ENCODE data around the gene RALGPS1. TPM values are rescaled to one million over a fixed set of nuclear protein-coding genes. Genes with fewer than 3 reads are reported as not detected.

Gene RALGPS1
- total and polyA plus RNA-seq, 8 donors = 4.7 to 150 (median 42.2) TPM

DNA sequence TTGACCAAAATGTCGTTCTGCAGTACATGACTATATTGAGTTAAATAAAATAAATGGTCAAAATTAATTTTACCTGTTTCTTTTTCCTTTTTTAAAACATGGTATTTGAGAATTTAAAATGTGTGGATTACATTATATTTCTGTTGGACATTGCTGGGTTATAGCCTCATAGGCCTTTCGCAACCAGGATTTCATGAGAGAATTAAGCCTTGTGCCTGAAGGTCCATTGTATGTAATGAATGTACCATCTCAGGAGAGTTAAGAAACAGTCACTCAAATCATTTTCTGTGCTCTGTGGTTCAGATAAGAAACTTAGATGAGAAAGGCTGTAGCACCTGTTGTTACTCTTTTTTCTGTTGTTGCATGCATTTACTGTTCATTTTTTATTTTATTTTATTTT, 104.4 kb downstream of the RALGPS1 start:
- TF ChIP-seq POLR2A (IDR thresholded peaks at IDR 0.05) (no peak), POLR2AphosphoS5 (IDR thresholded peaks at IDR 0.05) (no peak), EP300 (IDR thresholded peaks at IDR 0.05) (no peak)
- TF ChIP-seq, protein P1, sequence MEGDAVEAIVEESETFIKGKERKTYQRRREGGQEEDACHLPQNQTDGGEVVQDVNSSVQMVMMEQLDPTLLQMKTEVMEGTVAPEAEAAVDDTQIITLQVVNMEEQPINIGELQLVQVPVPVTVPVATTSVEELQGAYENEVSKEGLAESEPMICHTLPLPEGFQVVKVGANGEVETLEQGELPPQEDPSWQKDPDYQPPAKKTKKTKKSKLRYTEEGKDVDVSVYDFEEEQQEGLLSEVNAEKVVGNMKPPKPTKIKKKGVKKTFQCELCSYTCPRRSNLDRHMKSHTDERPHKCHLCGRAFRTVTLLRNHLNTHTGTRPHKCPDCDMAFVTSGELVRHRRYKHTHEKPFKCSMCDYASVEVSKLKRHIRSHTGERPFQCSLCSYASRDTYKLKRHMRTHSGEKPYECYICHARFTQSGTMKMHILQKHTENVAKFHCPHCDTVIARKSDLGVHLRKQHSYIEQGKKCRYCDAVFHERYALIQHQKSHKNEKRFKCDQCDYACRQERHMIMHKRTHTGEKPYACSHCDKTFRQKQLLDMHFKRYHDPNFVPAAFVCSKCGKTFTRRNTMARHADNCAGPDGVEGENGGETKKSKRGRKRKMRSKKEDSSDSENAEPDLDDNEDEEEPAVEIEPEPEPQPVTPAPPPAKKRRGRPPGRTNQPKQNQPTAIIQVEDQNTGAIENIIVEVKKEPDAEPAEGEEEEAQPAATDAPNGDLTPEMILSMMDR (IDR thresholded peaks at IDR 0.05) = no peak
- no peak overlapping the region for H3K4me3 ChIP-seq
- WGBS, 5 donors = 93 to 100% (median 96%) methylated on average over 2 of the region's 2 CpGs
- no peak overlapping the region for H3K27ac ChIP-seq
- intact Hi-C loops (cut with DNase I; ENCODE audit: low total_unique reads) = no loop called here
- no peaks in the 10 kb centered on the region for H3K27me3 ChIP-seq
- peaks cover 0 to 30% (median 16%) of the 10 kb centered on the region in 4 donors for H3K4me1 ChIP-seq
- H3K9me3 ChIP-seq = no peaks in the 10 kb centered on the region
- no peak for DNase-seq
- no peaks in the 10 kb centered on the region for H3K36me3 ChIP-seq

DNA sequence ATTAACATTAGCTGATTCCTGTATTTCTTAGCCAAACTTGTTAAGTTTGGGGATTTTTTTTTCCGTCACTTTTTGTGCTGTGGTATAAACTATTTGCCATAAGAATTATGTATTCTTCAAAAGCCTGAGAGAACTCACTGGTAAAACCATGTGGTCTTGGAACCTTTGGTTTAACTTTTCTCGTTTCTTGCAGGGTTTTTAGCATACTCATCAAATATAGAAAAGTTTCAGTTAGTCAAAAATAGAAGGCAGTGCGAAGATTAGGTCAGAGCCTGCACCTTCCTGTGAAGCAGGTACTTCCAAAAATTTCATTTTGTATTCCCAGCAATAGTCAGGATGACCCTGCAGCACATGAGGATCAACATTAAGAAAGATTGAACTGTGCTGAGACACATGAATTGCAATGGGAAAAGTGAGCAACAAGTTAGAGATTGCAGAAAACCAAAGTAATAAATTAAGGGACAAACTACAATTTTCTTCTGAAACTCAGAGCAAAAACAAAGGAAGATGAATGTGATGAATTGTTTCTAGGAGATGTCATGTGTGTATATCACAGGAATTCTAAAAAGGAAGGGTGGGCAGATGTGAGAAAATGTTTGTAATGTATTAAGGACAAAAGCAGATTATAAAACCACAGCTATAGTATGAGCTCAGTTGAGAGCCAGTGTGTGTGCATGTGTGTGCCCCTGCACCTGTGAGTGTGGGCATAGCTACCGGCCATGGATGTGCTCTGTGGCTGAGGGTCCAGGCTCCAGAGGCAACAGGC, 105.6 kb downstream of the RALGPS1 start:
- intact Hi-C loops (cut with DNase I; ENCODE audit: low total_unique reads) = no loop called here
- H3K27ac ChIP-seq = peak overlapping the region in 1 of 5 donors; percentile 83
- 84 to 91% (median 88%) methylated on average over 4 of the region's 4 CpGs for WGBS, 5 donors
- no peak for DNase-seq
- no peaks in the 10 kb centered on the region for H3K9me3 ChIP-seq
- no peaks in the 10 kb centered on the region for H3K36me3 ChIP-seq
- H3K4me3 ChIP-seq = no peak overlapping the region
- no peak for TF ChIP-seq POLR2AphosphoS5 (IDR thresholded peaks at IDR 0.05)
- TF ChIP-seq, protein P1 (IDR thresholded peaks at IDR 0.05) = no peak
- no peak for TF ChIP-seq EP300 (IDR thresholded peaks at IDR 0.05)
- no peak for TF ChIP-seq POLR2A (IDR thresholded peaks at IDR 0.05)
- H3K27me3 ChIP-seq = no peaks in the 10 kb centered on the region
- H3K4me1 ChIP-seq = peaks cover 0 to 26% (median 16%) of the 10 kb centered on the region in 4 donors

DNA sequence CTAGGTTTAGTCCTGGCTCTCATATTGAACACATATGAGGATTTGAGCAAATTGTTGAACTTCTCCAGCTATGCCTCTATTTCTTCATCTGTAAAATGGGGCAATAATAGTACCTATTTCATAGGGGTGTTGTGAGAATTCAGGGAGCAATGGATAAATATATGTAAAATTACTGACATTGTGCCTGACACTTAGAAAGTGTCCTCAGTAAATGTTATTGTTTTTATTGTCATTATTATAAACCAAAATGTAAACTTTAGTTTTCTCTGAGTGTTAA, 106.2 kb downstream of the RALGPS1 start:
- H3K27ac ChIP-seq = peak overlapping the region in 2 of 5 donors; percentile 74 to 83
- no peaks in the 10 kb centered on the region for H3K27me3 ChIP-seq
- no peak for DNase-seq
- no peak overlapping the region for H3K4me3 ChIP-seq
- TF ChIP-seq, protein P1 (IDR thresholded peaks at IDR 0.05) = no peak
- no peaks in the 10 kb centered on the region for H3K9me3 ChIP-seq
- intact Hi-C loops (cut with DNase I; ENCODE audit: low total_unique reads) = no loop called here
- peaks cover 0 to 26% (median 16%) of the 10 kb centered on the region in 4 donors for H3K4me1 ChIP-seq
- no peaks in the 10 kb centered on the region for H3K36me3 ChIP-seq

DNA sequence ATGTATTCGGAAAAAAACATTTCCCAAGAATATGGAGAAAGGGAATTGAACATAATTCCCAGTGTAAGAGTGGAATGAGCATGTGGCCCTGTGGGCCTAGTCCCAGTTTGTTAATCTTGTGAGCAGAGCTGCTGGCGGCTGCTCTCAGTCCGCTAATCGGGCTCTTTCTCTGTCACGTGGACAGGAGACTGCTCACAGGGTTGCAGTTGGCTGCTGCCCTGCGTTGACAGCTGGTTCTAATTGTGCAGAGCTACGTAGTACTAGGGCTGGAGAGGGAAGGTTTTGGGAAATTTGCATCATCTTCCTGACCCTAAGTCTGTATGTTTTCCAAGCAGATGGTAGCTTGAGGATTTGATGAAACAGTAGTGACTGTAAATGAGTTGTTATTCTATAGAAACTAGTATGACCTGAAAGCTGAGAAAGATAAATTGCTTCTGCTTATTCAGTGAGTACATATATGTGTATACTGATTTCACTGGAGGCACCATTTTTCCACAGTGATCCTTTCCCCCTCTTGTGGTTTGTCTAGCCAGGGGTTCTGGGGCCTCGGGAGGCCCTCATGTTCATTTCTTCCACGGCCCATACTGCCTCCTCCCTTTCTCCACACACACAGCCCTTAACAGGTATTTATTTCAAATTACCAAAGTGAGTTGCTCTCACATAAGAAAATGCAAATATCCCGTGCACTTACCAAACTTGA, 107.2 kb downstream of the RALGPS1 start:
- DNase-seq = peak; percentile 47 to 95
- no peaks in the 10 kb centered on the region for H3K9me3 ChIP-seq
- no peaks in the 10 kb centered on the region for H3K36me3 ChIP-seq
- intact Hi-C loops (cut with DNase I; ENCODE audit: low total_unique reads) = no loop called here
- H3K4me1 ChIP-seq = peaks cover 0 to 26% (median 16%) of the 10 kb centered on the region in 4 donors
- H3K27me3 ChIP-seq = no peaks in the 10 kb centered on the region
- H3K27ac ChIP-seq = peak overlapping the region in 4 of 5 donors; percentile 58 to 83 (median 68)
- H3K4me3 ChIP-seq = no peak overlapping the region
- 54 to 74% (median 68%) methylated on average over 10 of the region's 10 CpGs for WGBS, 5 donors
- TF ChIP-seq, protein P1 (IDR thresholded peaks at IDR 0.05) = no peak
- TF ChIP-seq POLR2AphosphoS5 (IDR thresholded peaks at IDR 0.05) = peak; percentile 59 to 98 (median 82)
- no peak for TF ChIP-seq POLR2A (IDR thresholded peaks at IDR 0.05)
- peak; percentile 70 for TF ChIP-seq EP300 (IDR thresholded peaks at IDR 0.05)
